HS-5 (cell line): ENCODE results near the gene MLPH.

Source experiments
- DNase-seq: peaks from one replicate; pipeline ENCODE4 v3.0.0-alpha.2; 2012; ENCODE audit warnings: low read depth

The MLPH gene

DNA sequence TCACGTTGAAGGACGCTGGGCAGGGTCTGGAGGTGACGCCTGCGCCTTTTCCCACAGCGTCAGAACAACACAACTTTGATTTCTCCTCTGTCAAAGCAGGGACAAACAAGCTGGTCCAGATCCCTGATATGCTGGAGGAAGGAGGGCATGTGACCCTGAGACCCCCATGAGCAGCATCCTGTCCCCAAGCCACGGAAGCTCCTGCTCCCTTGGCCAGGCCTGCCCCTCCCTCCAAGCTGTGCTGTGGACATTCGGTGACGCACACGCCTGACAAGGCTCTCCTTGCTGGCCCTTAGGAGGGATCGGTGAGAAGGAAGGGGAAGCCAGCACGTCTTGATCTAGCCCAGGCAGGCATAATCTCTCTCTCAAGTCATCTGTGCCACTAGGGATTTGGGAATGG is 11.3 kb downstream of the MLPH start:
- no peak for DNase-seq

DNA sequence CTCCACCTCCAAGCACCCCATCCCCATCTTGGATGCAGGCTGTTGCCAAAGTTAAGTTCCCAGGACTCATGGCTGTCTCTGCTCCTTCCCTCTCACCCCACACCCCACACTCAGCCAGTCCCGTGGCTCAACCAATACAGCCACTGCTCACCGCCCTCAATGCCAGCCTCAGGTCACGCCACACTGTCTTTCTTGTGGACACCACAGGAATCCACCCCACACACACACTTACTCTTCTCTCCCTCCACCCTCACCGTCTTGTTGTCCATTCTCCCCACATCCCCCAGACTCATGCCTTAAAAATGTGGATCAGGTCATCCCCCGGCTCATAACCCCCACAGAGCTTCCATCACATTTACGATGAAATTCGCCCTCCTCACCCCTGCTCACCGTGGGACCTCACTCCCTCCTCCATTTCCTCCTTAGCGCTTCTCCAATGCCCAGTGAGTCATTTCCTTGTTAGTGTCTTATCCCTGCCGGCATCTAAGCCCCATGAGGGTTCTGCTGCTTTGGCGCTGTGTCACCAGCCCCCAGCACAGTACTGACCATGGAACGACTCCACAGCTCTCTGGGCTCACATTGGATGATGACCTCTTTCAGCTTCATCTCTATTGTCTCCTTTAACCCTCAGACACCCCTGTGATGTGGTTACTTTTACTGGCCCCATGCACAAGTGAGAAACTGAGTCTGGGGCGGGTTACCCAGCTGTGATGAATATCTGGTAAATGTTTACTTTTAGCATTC is 13.8 kb downstream of the MLPH start:
- peak; percentile 99 for DNase-seq

DNA sequence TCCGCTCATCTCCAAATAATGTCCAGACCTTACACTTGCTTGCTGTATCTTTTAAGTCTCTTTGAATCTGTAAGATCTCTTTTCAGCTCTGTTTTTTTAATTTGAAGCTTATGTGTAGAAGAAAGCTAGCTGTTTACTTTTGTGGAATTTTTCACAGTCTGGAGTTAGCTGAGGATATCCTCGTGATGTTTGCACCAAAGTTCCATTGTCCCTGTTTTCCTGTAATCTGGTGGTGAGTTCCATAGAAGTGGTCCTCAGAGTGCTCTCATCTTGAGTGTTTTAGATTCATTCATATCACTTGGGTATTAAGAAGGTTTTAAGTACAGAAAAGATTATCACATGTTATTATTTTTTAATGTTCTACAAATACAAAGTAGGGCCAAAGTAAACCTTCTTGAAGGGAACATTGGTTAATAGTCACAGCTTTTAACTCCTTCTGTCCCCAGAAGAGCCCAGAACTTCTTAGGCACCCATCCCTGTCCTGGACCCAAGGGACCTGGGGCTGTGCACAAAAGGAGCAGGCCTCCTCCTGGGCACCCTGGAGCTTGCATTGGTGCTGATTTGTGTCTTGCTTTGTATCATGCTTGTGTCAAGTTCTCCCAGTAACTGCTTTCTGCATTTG is 15.0 kb downstream of the MLPH start:
- no peak for DNase-seq

DNA sequence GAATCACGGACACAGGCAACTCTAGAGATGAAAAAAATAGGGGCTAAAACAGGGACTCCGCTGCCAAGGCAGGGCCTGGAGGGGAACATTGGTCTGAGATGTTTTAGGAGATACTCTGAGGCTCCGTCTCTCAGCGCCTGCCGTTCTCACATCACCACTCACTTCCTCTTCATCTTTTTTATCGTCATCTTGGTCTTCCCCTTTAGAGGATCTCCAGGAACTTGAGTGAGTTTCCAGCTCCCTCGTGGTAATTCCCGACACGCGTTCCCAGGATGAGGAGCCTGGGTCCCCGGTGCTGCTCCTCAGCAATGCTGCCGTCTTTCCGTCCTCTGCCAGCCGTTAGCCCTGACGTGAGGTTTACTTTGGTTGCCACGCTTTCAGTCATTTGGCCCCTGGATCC is 16.1 kb downstream of the MLPH start:
- no peak for DNase-seq

DNA sequence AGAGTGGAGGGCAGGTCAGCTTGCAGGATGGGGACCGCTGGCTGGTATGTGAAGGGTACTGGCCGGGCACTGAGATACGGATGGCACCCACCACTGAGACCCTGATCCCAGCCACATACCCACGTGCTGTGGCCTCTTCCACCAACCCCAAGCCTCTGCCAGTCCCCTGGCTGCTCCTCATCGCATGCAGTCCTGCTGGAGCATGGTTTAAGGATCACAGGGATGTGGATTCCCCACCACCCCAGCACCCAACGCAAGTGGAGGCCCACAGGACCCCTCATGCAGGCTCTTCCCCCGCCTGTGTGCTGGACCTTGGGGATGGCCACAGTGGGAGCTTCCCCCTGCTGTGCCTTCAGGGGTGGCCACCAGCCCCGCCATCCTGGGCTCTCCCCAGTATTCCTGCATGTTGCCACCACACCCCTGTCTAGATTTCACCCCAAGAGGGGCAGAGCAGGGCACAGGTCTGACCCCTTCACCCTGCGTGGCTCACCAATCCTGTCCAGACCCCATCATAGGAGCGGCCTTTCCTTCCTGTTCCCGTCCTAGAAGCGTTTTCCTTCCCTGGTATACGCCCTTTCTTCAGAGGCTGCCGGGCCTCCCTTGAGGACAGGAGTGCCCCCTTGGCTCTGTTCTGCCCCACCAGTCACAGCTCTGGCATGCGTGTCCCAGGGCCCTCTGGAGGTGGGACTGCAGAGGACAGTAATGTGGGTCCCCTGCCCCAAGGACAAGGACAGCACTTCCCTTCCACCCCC is 18.3 kb downstream of the MLPH start:
- DNase-seq = no peak

DNA sequence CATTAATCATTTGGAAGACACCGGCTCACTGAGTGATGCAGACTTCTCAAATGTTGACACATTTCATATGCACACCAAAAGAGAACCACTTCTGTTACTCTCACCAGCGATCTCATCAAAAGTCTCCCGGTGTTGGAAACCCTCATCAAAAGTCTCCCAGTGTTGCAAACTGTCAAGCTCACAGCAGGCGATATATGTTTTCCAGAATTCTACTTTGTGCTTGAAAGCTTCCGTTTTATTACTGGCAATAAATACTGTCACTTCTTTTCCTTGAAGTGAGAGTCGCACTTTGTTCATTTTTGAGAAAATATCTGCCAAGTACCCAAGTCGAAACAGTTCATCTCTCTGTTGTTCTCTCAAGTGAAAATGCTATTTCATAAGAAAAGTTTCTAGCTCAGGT is 20.5 kb downstream of the MLPH start:
- no peak for DNase-seq

DNA sequence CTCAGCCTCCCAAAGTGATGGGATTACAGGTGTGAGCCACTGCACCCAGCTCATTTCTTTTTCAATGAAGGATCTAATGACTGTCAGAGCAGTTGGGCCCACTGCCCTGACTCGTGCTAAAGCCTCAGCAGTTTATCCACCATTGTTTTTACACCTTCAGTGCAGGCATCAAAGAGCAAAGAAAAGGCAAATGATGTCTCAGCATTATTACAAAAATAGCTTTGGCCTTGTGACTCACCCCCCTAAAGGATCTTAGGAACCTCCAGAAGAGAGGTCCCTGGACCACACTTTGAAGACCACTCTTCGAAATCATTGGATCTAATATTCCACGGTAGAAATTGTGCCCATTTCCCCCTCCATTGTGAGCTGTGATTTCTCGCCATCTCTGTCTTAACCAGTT is 21.3 kb downstream of the MLPH start:
- DNase-seq = no peak

DNA sequence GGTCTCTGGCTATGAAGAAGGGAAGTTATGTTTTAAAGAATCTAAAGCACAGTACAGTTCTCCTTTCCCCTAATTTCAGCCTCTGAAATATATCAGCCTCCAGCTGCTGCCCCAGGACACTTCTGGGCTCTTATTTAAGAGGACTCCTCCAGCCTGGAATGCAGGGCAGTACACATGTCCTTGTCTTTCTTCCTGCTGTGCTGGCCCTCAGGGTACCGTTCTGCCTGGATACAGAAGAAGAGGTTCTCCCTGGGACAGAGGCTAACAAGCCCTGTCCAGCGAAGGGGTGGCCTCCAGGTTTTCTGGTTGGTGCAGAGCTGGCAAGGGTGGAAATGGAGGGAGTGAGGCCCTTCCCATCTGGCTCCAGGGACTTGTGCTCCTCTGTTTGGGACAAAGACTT is 22.1 kb downstream of the MLPH start:
- no peak for DNase-seq

DNA sequence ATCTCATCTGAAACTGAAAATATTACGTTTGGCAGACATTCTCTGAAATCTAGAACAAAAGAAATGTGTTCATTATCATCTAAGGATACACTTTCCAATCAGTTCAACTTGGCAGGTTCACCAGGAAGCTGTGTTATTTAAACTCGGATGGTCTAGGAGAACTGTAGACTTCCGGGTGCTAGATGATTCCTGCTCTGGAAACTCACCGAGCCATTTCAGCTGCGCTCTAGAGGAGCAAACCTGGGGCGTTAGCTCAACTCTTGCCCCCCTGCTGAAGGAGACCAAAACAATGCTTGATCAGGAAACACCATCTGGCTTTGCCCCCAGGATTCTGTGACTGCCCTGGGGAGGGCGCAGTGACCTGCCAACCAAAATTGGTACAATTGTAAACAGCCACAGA is 22.9 kb downstream of the MLPH start:
- no peak for DNase-seq

DNA sequence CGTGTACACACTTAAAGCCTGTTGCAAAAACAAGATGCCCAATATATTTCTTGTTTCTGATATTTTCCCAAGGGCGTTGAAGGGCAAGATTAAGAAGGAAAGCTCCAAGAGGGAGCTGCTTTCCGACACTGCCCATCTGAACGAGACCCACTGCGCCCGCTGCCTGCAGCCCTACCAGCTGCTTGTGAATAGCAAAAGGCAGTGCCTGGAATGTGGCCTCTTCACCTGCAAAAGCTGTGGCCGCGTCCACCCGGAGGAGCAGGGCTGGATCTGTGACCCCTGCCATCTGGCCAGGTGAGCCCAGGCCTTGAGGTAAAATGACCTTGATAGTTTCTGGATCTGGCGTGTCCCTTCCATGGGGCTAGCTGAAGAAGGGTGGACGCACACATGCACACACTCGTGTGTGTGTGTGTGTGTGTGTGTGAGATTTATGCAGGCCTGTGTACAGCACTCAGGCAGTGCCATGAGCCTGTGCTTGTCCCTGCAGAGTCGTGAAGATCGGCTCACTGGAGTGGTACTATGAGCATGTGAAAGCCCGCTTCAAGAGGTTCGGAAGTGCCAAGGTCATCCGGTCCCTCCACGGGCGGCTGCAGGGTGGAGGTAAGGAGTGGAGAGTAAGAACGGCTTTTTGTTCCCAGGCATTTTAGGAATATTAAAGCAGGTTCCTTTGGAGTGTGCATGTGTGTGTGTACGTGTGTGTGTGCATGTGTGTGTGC is 23.6 kb downstream of the MLPH start:
- no peak for DNase-seq

DNA sequence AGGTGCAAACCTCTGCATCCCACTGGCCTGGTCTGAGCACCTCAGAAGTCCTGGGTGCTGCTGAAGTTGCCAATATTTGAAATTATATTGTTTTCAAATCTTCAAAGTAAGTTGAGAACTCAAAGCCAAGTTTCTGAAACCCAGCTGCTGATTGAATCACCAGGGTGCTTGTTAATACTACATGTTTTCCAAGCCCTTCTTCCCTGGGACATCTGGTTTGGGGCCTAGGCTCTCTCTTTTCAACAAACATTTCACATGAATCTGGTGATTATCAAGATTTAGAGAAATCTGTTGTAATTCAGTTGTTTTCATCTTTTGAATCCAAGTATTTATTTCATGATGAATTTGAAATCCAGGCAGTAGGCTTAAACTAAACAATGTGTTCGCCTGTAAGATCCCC is 24.4 kb downstream of the MLPH start:
- no peak for DNase-seq

DNA sequence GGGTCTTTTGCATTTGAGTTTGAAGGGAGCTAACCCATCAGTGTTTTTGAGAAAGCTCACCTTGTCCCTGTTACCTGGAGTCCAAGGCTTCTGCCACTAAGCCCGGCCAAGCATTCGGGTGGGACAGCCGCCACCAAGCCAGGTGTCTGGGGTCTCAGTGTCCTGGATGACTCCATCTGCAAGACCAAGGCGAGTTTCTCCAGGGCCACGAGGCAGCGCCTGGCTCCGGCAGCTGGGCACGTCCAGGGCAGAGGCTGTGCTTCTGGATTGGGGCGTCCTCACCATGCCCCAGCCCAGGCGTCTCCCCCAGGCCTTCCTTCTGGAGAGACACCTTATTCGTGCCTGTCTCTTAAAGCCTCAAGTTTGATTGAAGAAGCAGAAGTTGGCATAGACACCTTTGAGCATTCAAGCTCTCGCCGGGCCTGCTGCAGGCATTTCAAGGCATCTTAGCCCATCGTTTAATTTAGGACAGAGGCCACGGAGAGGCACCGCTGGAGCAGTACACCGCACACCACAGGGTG is 24.9 kb downstream of the MLPH start:
- no peak for DNase-seq

DNA sequence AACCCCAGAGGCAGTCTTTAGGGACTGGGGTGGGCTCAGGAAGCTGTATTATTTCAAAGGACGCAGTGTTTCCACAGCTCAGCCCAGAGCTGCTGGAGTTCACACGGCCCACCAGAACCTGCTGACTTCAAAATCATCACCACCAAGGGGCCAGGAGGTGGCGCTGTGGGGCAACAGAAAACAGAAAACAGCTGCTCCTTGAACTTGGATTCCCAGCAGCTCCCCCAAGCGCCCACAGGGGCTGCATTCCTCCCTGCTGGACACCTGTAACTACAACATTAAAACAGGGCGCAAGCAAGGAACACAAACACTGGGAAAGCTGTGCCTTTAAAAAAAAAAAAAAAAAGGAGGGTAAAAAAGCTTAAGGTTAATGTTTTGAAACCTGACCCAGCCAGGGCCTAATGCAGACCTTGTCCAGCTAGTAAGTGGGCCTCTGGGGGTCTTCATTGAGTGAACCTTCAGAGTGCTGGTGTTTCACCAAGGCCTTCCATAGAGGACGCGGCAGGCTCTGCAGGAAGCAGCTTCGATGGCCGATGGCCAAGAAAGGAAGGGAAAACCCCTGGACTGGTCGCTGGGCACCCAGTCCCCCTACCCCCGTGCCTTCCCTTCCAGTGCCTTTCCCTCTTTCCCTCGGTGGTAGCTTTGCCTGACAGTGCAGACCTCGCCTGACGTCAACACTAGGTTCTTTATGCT is 25.9 kb downstream of the MLPH start:
- peak; percentile 60 for DNase-seq

DNA sequence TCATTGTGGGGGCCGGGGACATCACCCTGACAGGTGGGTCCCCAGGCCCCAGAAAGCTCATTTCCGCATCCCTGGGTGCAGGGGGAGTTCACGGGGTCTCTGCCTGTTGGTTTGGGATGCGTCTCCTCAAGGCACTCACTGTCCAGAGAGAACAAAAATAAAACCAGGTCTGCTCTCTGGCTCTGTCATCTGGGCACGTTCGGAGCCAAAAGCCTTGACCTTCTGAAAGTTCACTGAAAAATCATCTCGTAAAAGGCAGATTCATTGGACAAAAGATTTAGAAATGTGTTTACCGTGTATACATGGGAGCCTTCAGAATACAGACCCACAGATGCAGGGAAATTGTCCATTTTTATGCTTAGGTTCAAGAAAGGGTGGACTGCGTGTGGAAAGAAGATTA is 26.6 kb downstream of the MLPH start:
- no peak for DNase-seq

DNA sequence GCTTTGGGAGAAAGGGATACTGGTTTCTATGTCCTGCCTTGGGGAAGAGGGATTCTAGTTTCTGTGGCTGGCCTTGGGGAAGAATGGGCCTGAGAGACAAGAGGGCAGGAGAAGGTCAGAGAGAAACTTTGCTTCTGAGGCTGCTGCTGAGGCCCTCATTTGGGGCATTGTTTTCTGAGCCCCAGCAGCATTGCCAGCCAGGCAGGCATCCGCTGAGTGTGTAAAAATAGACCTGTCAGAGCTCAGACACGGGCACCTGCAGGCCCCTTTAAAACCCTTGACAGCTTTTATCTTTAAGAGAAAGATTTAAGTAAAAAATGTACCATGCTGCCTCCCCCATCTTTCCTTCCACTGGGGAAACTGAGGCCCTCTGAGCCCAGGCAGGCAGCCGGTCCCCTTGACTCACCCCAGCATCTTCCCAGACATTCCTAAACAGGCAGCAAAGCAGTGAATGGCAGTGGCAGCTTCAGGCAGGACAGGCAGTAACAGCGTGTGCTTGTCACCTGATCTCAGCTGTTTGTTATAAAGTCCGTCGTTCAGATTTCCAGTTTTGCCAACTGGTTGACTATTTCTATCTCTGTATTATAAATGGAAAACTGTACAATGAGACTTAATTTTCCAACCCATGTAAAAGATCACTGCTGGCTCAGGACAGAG is 27.6 kb downstream of the MLPH start:
- no peak for DNase-seq

DNA sequence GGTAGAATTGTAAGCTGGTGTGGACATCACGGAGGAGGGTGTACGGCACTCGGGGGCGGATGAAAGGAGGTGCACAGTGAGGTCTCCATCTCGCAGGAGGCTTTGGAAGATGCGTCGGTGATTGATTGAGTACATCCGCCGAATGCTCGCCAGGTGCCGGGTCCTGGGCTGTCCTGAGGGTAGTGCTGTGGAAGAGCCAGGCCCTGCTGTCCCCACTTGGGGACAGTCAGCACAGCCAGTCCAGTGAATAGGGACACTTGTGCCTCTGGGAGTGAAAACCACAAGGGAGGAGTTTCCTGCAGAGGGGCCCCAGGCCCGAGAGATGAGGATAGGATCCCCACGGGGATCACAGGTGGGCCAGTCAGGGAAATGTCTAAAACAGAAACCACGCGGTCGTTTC is 28.1 kb downstream of the MLPH start:
- no peak for DNase-seq

DNA sequence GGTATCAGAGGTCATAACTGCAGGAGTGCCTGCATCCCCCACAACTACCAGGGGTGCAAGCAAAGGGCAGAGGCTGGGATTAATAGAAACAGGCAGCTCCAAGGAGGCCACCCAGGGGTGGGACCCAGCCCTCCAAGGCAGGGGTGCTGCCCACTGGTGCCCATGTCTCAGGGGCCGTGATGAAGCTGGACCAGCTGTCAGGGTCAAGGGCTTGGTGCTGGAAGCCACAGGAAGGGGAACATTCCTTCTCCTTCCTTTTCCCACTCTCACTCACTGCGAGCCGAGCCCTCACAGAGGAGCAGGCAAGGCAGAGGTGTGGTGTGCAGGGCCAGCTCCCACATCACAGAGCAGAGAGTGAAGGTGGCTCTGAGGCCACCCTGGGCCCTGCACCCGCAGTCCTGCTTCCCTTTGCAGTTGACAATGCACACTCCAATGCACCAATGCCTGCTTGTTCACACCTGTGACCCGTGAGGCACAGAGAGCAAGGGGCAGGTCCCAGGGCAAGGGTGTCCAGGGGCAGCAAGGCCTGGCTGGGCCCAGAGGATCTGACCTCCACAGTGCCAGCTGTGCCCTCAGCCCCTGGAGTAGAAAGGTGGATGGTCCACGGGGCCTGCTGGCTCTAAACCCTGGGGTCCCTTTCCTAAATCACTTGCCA is 28.7 kb downstream of the MLPH start:
- DNase-seq = no peak

DNA sequence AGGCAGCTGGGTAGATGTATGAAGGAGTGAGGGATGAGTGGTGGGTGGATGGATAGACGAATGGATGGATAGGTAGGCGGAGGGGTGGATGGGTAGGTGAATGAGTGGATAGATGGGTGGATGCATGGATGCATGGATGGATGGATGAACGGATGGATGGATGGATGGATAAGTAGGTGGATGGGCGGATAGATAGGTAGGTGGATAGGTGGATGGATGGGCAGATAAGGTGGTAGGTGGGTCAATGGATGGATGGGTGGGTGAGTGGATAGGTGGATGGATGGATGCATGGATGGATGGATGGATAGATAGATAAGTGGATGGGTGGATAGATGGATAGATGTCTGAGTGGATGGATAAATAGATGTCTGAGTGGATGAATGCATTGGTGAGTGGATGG is 30.1 kb downstream of the MLPH start:
- DNase-seq = no peak

DNA sequence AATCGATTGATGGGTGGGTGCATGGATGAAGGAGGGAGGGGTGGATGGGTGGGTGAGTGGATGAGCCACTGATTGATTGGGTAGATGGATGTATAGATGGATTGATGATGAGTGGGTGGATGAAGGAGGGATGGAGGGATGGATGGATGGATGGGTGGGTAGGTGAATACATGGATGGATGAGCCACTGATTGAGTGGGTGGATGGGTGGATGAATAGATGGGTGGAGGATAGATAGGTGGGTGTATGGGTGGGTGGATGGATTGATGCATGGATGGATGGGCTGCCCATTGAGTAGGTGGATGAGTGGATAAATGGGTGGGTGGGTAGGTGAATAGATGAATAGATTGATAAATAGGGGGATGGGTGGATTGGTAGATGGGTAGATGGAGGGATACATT is 30.9 kb downstream of the MLPH start:
- no peak for DNase-seq

DNA sequence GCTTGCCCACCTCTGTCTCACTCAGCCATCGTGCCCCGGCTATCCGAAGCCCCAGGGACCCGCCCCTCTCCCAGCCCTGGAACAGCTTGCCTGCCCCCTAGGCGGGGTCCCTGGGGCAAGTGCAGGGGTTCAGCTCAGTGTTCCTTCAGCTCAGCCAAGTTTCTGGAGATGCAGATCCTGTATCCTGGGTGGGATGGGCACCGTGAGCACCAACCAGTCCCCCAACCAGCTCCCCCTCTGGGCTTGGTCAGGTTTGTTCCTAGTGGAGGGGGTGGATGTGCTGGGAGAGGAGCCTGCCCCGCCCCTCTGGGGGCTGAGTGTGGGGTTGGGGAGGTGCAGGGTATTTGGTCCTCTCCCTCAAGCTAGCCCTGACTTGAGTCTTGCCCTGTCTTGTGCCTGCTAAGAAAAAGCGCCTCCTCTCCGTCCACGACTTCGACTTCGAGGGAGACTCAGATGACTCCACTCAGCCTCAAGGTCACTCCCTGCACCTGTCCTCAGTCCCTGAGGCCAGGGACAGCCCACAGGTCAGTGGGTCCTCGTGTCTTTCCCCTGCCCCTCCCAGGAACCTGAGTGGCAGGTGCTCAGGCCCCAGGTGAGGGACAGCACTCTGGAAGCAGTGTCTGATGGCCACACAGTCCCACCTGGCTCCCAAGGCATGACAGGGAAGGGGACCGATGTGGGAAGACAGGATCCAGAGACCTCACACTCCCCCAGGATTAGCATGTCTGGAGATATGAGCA is 32.6 kb downstream of the MLPH start:
- no peak for DNase-seq
